ENCODE measurements around the gene UBE2E1.

UBE2E1 gene

DNA sequence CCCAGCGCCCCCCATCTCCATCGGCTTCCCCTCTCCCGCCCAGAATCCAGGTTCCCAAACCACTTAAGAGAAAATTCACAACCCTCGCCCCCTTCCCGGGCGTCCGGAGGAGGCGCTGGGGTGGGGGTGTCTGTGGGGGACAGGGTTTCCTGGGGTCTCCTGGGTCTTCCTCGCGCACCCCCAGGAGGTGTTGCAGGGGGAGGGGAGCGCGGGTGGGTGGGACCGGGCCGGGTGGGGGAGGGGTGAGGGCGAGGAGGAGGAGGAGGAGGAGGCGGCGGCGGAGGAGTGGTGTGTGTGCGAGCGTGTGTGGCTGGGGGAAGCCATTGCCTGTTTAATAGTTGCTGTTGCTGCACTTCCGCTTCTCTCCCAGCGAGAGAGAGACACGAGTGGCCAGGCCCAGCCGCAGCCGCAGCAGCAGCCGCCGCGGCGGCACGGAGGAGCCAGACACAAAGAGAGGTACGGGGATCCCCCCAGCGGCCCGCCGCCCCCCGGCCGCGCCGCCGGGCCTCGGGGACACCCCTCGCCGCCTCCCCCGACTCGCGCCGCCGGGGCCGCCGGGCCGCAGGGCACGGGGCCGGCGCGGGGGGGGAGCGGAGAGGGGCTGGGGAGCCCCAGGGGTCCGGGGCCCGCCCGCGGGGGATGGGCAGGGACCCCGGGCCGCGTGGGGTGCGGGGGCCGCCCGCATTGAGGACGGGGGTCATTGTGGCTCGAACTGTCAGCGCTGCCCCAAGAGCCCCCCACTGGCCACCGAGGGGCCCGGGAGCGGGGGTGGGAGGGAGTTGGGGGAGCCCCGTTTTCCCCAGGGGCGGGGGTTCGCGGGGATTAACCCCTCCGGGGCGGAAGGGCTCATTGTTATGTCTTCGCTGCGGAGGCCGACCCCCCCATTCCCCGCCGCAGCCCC is at the start of gene UBE2E1:
TSS of gene UBE2E1 (plus strand) at position 323 of the 901 bp plus-strand sequence. CDS start 1,315 bp downstream, outside the sequence.
- peak; percentile 54 to 57 for DNase-seq

DNA sequence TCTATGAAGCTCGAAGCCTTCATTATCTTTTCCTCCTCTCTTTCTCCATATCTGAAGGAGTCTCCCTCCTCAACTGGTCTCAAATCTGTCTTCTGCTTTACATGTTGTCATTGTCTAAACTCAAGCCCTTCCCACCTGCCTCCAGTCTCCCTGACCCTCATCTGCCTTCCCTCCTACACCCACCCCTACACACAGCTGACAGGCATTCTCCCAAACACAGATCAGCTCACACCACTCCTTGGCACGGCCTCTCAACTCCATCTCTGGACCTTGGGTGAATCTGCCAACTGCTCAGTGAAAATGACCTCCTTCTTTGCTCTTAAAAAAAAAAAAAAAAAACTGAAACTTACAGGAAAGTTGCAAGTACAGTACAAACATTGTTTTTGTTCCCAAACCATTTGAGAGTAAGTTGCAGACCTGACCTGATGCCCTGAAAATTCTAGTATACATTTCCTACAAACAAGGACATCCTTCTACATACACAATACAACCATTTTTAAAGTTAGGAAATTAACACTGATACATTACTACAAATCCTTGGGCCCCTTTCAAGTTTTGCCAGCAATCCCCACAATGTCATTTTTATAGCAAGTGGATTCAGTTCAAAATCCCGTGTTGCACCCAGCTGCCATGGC is 49.4 kb upstream of the UBE2E1 start:
- DNase-seq = no peak

- DNase-seq = no peak
Measured at GRCh38 chr3:23758253-23758838, 47.4 kb upstream of the UBE2E1 start.

DNA sequence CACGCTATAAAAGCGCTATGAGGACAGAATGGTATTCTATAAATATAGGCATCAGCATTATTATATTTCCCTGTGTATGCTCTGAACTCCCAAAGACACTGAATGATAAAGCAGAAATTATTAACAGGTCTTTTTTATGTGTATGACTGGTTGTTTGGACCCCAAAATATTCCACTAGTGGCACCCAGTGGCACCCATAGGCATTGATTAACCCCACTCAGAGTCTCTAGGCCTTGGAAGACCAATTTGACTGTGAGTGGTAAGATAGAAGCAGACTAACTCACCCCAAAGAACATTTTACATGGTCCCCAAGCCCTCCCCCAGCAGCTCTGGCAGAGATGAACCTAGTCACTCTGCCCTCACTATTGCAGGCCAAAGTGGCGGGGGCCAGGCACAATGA is 45.4 kb upstream of the UBE2E1 start:
- DNase-seq = no peak

DNA sequence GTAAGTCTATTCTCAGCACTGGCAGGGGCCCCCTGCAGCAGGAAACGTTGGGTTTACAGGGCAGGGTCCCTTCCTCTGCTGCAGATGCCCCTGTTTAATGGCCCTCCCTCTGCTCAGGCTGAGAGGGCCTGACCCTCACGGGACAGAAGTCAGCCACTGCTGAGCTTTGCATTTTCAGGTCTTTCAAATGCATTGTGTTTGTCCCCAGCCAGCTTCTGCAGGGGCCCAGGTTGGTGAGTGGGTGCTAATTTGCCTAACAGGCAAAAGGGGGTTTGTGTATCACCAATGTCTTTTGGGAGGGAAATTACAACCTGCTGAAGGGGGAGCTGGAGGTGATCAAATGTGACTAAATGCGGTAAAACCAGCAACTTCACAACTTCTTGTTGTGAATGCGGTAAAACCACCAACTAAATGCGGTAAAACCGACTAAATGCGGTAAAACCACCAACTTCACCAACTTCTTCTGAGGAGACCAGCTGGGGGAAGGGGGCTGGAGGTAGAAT is 44.8 kb upstream of the UBE2E1 start:
- DNase-seq = no peak

DNA sequence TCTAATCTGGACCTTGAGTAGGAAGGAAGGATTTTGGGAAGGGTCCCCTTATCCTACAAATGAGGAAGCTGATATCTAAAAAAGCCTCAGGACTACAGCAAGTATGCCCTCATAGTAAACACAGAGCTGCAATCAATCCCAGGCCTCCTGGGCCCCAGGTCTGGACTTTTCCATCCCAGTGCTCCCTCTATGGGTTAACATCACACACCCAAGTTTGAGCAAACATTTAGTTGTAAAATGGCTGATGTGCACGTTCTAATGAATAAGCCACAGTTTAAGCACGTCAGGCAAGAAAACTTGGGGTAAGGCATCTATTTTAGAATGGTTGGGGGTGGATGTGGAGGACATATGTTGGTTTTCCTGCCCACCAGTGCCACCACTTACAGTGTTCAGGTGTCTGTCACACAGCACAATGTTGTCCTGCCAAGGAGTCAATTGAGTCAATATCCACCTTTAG is 44.3 kb upstream of the UBE2E1 start:
- DNase-seq = no peak

DNA sequence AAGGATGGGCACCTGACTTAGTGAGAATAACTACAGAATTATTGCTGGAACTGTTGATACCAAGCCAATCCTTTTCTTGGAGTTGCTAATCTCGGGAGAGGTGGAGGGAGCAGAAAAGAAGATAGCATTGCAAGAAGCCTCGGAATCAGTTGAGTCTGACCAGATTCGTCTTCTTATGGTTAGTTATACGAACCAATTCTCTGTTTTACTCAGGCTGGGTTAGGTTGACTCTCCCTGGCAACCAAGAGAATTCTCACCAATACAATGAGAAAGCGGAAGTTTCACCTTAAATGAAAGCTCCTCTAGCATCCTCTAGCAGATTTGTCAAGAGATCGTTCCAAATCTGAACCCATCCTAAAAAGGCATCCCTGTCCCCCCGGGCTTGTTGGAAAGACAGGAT is 43.5 kb upstream of the UBE2E1 start:
- DNase-seq = no peak

DNA sequence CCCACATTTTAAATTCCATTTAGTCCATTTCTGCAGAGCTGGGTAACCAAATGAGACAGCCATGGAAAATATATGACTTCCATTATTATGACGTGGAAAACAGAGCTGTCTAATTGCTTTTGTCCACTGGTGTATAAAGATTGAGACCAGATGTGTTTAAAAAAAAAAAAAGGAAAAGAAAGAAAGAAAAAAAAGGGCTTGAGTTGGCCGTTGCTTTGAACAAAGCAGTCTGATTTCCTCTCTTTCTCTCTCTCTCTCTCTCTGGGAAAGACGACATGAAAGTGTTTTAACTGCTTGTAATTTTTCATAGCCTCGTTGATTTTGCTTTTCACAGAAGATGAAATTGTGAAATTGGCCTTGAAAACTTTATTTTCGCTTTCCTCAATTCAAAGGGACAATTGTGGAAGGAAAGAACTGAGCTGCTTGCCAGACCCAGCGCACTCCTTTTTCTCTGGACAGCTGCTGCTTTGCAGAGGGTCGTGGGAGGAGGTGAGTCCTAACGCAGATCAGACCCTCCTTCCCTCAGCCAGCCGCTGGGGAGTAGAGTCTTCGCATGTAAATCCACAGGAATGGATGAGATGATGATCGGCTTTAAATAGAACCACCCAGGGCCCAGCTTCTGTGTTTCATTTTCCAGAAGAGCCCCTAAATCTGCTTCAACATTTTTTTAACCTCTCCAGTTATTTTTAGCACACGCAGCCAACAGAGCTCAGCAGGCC is 42.8 kb upstream of the UBE2E1 start:
- peak in 1 of 2 donors; percentile 22 for DNase-seq

DNA sequence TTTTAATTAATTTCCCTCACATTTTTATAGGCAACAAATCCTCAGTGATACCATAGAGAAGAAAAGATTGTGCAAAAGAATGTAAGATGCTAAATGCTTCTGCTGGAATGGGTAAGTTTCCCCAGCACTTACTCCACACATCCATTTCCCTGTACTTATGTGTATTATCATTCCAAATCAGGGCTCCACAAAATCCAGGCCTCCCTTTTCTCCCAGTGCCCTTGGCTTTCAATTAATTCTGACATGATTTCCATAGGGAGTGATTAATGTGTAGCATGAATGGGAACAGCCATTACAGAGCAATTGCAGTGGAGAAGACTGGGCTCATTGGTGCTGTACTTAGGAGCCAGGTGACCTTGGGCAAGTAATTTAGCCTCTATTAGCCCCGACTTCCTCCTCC is 41.3 kb upstream of the UBE2E1 start:
- no peak for DNase-seq

GRCh38 chr3:23767546-23767945 is 38.2 kb upstream of the UBE2E1 start:
- DNase-seq = no peak

DNA sequence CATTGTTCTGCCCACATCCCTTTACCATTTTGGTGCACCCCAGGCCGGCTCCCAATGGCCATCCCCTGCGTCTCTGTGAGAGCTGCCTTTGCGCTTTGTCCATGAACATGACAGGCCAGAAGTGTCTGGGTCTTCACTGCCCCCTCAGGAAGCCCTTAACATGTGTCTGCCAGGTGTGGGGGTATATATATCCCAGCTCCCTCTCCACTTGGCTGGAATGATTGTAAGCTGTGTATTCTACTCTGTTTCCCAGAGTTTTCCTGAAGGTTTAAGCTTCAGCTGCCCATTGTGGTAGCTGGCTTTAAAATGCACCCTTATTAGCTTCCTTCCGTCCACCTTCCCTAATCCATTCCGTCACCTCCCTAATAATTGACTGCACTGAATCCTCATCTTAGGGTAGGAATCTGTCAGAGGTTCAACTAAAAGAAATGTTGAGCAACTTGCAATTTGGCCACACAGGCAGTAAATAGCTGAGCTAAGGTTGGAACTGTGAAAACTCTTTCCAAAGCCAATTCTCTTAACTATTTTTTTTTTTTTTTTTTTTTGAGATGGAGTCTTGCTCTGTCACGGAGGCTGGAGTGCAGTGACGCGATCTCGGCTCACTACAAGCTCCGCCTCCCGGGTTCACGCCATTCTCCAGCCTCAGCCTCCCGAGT is 30.4 kb upstream of the UBE2E1 start:
- no peak for DNase-seq

DNA sequence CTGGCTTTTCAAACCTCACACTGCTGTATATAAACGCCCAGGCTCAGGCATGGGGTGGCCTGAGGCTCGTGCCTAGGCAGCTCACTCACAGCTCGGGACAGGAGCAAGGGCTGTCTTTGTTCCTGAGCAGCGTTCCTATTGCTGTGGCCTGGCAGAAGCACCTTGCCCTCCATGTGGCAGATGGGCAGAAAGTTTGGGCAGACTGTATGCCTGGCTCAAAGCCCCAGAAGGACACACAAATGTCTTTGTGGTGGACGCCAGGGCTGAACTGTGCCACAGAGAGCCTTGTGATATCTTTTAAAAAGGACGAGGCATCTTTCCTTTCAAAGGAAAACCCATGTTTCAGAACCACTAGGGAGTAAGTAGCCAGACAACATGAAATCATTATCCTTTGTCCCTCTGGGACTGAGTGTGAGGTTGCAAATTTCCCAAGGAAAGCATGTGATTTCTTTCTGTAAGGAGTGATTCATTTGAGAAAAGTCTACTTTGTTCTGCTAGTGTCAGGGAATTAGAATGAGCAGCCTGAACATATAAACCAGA is 29.3 kb upstream of the UBE2E1 start:
- peak; percentile 12 to 21 for DNase-seq

- DNase-seq = no peak
Measured at GRCh38 chr3:23778446-23778845, 27.3 kb upstream of the UBE2E1 start.

DNA sequence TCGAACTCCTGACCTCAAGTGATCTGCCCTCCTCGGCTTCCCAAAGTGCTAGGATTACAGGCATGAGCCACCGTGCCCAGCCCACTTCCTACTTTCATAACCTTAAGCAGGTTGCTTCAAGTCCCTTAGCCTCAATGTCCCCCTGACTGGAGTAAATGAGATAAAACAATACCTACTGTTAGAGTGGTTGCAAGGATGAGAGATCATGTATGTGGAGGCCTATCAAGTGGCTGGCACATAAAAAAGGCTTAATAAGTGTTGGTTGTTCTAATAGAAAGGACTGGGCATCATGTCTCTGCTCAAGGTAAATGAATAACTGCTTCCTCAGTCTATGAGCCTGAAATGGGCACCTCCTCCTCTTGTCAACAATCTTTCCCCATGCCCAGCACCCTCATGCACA is 25.9 kb upstream of the UBE2E1 start:
- no peak for DNase-seq

DNA sequence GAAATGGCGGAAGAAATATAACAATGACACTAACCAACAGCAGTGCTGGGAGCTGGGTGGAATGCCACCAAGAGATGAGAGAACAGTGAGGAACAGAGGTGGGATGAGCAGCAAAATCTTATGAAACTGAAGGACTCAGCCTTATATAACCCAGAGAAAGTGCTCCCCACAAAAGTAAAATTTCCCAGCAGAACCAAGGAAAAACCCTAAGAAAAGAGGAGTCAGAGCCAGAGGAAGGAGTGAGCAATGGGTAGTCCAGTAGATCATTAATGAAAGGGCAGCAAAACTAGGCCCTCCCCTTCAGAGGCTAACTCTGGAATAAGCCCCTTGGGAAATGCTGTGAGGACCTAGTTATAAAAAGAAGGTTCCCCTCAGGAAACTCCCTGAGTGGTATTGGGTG is 24.7 kb upstream of the UBE2E1 start:
- no peak for DNase-seq

DNA sequence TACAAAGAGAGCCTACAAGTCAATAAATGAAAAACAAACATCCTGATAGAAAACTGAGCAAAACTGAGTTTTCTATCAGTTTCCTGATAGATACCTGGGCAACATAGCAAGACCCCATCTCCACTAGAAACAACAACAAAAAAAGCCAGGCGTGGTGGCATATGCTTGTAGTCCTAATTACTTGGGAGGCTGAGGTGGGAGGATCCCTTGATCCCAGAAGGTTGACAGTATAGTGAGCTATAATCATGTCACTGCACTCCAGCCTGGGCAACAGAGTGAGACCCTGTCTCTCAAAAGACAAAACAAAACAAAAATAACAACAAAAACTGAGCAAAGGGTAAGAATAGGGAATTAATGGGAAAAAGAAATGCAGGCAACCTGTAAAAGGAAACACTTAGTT is 23.9 kb upstream of the UBE2E1 start:
- no peak for DNase-seq

GRCh38 chr3:23785097-23785645 is 20.6 kb upstream of the UBE2E1 start:
- no peak for DNase-seq

- no peak for DNase-seq
Measured at GRCh38 chr3:23785882-23786281, 19.9 kb upstream of the UBE2E1 start.

- DNase-seq = no peak
Measured at GRCh38 chr3:23791678-23792077, 14.1 kb upstream of the UBE2E1 start.

DNA sequence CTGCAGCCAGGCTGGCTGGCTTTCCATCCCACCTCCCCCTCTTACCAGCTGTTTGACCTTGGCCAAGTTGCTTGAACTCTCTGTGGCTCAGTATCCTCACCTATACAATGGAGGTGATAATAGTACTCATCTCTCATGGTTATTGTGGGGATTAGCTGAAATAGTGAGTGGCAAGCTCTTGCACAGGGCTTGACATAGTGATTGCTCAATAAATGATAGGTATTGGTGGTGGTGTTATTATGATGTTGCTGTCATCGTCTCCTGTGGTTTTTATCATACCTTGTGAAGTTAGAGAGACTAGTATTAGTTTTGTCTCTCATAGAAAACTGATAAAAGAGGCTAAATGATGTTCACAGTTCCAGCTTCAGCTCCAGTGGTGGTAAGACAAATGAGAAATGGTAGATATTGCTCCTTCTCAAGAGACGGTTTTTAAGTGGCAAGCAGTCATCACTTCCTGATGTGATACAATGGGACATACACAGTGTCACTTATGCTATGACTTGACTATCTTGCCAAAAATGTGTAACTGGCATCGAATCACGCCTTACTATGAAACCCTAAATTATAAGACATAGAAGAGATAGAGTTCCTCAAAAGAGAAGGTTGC is 12.1 kb upstream of the UBE2E1 start:
- DNase-seq = no peak

DNA sequence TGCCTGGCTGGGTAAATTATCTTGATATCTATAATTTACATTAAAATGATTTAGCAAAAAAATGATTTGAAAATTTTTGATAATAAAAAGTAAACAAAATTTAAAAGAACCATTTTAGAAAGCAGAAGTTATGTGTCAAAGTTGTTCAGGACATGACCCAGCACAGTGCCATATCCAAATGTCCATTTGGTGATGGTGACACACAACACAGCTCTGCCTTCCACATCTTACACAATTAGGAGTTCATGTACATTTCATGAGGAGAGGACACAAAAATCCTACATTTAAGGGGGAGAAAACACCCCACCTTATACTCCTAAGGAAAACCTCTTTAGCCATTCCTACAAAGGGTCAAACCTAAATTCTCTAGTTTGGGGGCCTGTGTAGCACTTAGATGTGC is 10.7 kb upstream of the UBE2E1 start:
- DNase-seq = no peak

Data from hippocampal formation (tissue), 2 donors.